ENCODE results near the gene THSD4.

Gene THSD4

GRCh38 chr15:71510763-71511162 is 395.5 kb downstream of the THSD4 start:
- ChIA-PET CTCF (interaction anchor here (1.0 kb wide), 1 partner anchor 18 kb away, joined by 3 read pairs; no protein-coding TSS in a partner anchor), POLR2A (no interaction called here)
- DNase-seq (ENCODE audit: extremely low spot score), result no peak
- no peak for TF ChIP-seq CTCF (IDR thresholded peaks at IDR 0.05; ENCODE audit: control extremely low read depth, extremely low read depth, low read depth, missing control alignments)

GRCh38 chr15:71511796-71512681 is 396.8 kb downstream of the THSD4 start:
- no peak for DNase-seq (ENCODE audit: extremely low spot score)
- ChIA-PET CTCF (interaction anchor here (1.4 to 1.6 kb wide), 2 partner anchors 10 to 13 kb away, joined by 3 to 4 read pairs; no protein-coding TSS in a partner anchor), POLR2A (no interaction called here)
- no peak for TF ChIP-seq CTCF (IDR thresholded peaks at IDR 0.05; ENCODE audit: control extremely low read depth, extremely low read depth, low read depth, missing control alignments)

- TF ChIP-seq CTCF (IDR thresholded peaks at IDR 0.05; ENCODE audit: control extremely low read depth, extremely low read depth, low read depth, missing control alignments), result no peak
- ChIA-PET CTCF (interaction anchor here (1.4 to 1.6 kb wide), 2 partner anchors 9 to 12 kb away, joined by 3 to 4 read pairs; no protein-coding TSS in a partner anchor), POLR2A (no interaction called here)
- no peak for DNase-seq (ENCODE audit: extremely low spot score)
Measured at GRCh38 chr15:71512682-71513006, 397.4 kb downstream of the THSD4 start.

- ChIA-PET POLR2A (no interaction called here), CTCF (no interaction called here)
- no peak for TF ChIP-seq CTCF (IDR thresholded peaks at IDR 0.05; ENCODE audit: control extremely low read depth, extremely low read depth, low read depth, missing control alignments)
- DNase-seq (ENCODE audit: extremely low spot score), result no peak
Measured at GRCh38 chr15:71515375-71516186, 400.3 kb downstream of the THSD4 start.

- CTCF ChIA-PET, result no interaction called here
- POLR2A ChIA-PET, result no interaction called here
- DNase-seq (ENCODE audit: extremely low spot score), result no peak
- TF ChIP-seq CTCF (IDR thresholded peaks at IDR 0.05; ENCODE audit: control extremely low read depth, extremely low read depth, low read depth, missing control alignments), result no peak
Measured at GRCh38 chr15:71517751-71518150, 402.5 kb downstream of the THSD4 start.

- CTCF ChIA-PET, result no interaction called here
- TF ChIP-seq CTCF (IDR thresholded peaks at IDR 0.05; ENCODE audit: control extremely low read depth, extremely low read depth, low read depth, missing control alignments), result no peak
- POLR2A ChIA-PET, result no interaction called here
- no peak for DNase-seq (ENCODE audit: extremely low spot score)
Measured at GRCh38 chr15:71518661-71519060, 403.4 kb downstream of the THSD4 start.

Data from GM10248 (cell line).